GM20431 (cell line): ENCODE results near the gene ST8SIA2.

ENCODE experiments used
- in situ Hi-C: fragments of 300-500 bp; cut with MseI, MboI; formaldehyde crosslinking; loops from one replicate; pipeline ENCODE4 v1.15.0; 2020; ENCODE audit warnings: low sequenced_read_pairs; ENCODE audit not compliant: unreplicated experiment

Gene ST8SIA2

GRCh38 chr15:92393071-92393979 lies at the start of gene ST8SIA2:
ST8SIA2 (plus strand) TSS chr15:92393881; CDS start chr15:92394065, 184 bp downstream.
- in situ Hi-C loops = no loop called here

GRCh38 chr15:92343924-92344643 lies 49.6 kb upstream of the ST8SIA2 start:
- in situ Hi-C loops = no loop called here

- in situ Hi-C loops = no loop called here
These were observed 47.6 kb upstream of the ST8SIA2 start for GRCh38 chr15:92346063-92346462.

GRCh38 chr15:92355307-92355706 lies 38.4 kb upstream of the ST8SIA2 start:
- in situ Hi-C loops = no loop called here

- in situ Hi-C loops = no loop called here
These were observed 32.2 kb upstream of the ST8SIA2 start for GRCh38 chr15:92361321-92362000.

GRCh38 chr15:92362001-92362350 lies 31.7 kb upstream of the ST8SIA2 start:
- in situ Hi-C loops = no loop called here

- in situ Hi-C loops = no loop called here
These were observed 28.6 kb upstream of the ST8SIA2 start for GRCh38 chr15:92365084-92365483.

- in situ Hi-C loops = no loop called here
These were observed 27.8 kb upstream of the ST8SIA2 start for GRCh38 chr15:92365906-92366305.

- in situ Hi-C loops = no loop called here
These were observed 27.3 kb upstream of the ST8SIA2 start for GRCh38 chr15:92366381-92366780.

- in situ Hi-C loops = no loop called here
These were observed 18.6 kb upstream of the ST8SIA2 start for GRCh38 chr15:92375057-92375456.

GRCh38 chr15:92376109-92376508 lies 17.6 kb upstream of the ST8SIA2 start:
- in situ Hi-C loops = no loop called here

GRCh38 chr15:92377083-92377789 lies 16.4 kb upstream of the ST8SIA2 start:
- in situ Hi-C loops = no loop called here

- in situ Hi-C loops = loop anchor here (10.0 kb wide), 1 partner anchor 289 kb away; no protein-coding TSS in a partner anchor
These were observed 10.0 kb upstream of the ST8SIA2 start for GRCh38 chr15:92383519-92384324.

GRCh38 chr15:92384381-92384780 lies 9.3 kb upstream of the ST8SIA2 start:
- in situ Hi-C loops = loop anchor here (10.0 kb wide), 1 partner anchor 290 kb away; no protein-coding TSS in a partner anchor

- in situ Hi-C loops = loop anchor here (10.0 kb wide), 1 partner anchor 290 kb away; no protein-coding TSS in a partner anchor
These were observed 8.6 kb upstream of the ST8SIA2 start for GRCh38 chr15:92385096-92385495.

GRCh38 chr15:92391640-92392039 lies 2.0 kb upstream of the ST8SIA2 start:
- in situ Hi-C loops = no loop called here

- in situ Hi-C loops = no loop called here
These were observed 1.2 kb upstream of the ST8SIA2 start for GRCh38 chr15:92392462-92392861.

- in situ Hi-C loops = no loop called here
These were observed 263 bp downstream of the ST8SIA2 start for GRCh38 chr15:92393980-92394308.
